ENCODE measurements around the gene ARHGEF28.

DNA sequence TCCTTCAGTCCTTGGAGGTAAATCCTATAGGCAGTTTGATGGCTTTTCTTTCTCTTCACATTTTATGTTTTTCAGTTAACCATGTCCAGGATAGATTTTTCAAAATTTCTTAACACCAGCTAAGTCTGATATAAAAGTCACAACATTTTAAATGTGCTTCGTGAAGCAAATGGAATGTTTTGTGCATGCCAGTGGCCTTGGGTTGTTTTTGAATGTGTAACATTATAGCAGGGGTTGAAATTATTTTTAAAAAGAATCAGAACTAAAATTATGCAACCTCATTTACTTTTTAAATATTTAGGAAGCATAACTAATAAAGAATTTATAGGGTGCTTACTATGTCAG, 201.1 kb downstream of the ARHGEF28 start:
- TF ChIP-seq, protein P1, sequence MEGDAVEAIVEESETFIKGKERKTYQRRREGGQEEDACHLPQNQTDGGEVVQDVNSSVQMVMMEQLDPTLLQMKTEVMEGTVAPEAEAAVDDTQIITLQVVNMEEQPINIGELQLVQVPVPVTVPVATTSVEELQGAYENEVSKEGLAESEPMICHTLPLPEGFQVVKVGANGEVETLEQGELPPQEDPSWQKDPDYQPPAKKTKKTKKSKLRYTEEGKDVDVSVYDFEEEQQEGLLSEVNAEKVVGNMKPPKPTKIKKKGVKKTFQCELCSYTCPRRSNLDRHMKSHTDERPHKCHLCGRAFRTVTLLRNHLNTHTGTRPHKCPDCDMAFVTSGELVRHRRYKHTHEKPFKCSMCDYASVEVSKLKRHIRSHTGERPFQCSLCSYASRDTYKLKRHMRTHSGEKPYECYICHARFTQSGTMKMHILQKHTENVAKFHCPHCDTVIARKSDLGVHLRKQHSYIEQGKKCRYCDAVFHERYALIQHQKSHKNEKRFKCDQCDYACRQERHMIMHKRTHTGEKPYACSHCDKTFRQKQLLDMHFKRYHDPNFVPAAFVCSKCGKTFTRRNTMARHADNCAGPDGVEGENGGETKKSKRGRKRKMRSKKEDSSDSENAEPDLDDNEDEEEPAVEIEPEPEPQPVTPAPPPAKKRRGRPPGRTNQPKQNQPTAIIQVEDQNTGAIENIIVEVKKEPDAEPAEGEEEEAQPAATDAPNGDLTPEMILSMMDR (IDR thresholded peaks at IDR 0.05; ENCODE audit: insufficient read depth, low read depth, low read length) = no peak
- TF ChIP-seq EZH2 (IDR thresholded peaks at IDR 0.05; ENCODE audit: insufficient read depth, low read length) = no peak
